ENCODE data around the gene HIBCH.
"Not testable (repeated sequence)": the region's sequence is repeated elsewhere in the genome, so short reads cannot be mapped to it uniquely, and the experiment has no call there.

HIBCH gene, protein sequence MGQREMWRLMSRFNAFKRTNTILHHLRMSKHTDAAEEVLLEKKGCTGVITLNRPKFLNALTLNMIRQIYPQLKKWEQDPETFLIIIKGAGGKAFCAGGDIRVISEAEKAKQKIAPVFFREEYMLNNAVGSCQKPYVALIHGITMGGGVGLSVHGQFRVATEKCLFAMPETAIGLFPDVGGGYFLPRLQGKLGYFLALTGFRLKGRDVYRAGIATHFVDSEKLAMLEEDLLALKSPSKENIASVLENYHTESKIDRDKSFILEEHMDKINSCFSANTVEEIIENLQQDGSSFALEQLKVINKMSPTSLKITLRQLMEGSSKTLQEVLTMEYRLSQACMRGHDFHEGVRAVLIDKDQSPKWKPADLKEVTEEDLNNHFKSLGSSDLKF

GRCh38 chr2:190319555-190320498 lies at the start of gene HIBCH:
TSS of gene HIBCH (minus strand) at chr2:190319826. CDS start at chr2:190319750, 76 bp downstream.
- DNase-seq (ENCODE audit: low spot score) = peak; percentile 97

GRCh38 chr2:190367091-190367490 lies 47.5 kb upstream of the HIBCH start:
- DNase-seq (ENCODE audit: low spot score) = no peak

GRCh38 chr2:190366248-190366753 lies 46.7 kb upstream of the HIBCH start:
- DNase-seq (ENCODE audit: low spot score) = no peak

GRCh38 chr2:190365499-190366204 lies 46.0 kb upstream of the HIBCH start:
- DNase-seq (ENCODE audit: low spot score) = no peak

GRCh38 chr2:190362894-190363293 lies 43.3 kb upstream of the HIBCH start:
- DNase-seq (ENCODE audit: low spot score) = no peak

DNA sequence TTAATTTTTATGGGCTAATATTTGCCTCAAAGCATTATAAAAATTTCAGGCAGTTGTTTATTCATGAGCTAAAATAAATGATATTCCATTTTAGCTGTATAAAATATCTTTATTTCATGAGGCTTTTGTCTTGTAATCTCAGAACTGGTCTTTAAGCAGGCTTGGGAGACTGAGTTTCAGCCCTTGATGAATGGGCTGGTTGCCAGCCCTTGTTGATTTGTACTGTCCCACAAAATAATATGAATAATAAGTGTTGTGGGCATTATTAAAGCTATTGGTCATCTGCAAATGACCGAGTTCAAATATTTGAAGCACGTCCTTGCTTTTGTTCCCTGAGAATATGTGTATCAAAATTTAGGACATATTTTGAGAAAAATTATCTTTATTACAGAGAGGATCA lies 41.9 kb upstream of the HIBCH start:
- DNase-seq (ENCODE audit: low spot score) = no peak

GRCh38 chr2:190360965-190361364 lies 41.3 kb upstream of the HIBCH start:
- no peak for DNase-seq (ENCODE audit: low spot score)

GRCh38 chr2:190360561-190360960 lies 40.9 kb upstream of the HIBCH start:
- no peak for DNase-seq (ENCODE audit: low spot score)

GRCh38 chr2:190358655-190359448 lies 39.2 kb upstream of the HIBCH start:
- not testable (repeated sequence) for DNase-seq (ENCODE audit: low spot score)

DNA sequence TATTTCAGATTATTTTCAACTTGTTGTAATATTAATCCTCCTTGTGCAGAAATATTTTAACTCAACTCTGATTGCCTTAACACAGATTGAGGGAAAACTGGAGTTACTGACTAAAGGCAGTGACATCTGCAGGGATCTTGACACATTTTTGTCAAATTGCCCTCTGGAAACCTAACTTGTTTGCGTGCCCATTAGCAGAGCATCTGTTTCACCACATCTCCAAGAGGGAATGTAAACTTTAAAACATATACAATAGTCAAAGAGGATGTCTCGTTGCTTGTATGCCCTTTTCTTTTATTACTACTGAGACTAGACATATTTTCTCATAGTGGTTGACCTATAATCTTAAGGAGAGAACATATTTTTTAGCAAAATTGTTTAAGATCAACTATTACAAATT lies 38.0 kb upstream of the HIBCH start:
- no peak for DNase-seq (ENCODE audit: low spot score)

DNA sequence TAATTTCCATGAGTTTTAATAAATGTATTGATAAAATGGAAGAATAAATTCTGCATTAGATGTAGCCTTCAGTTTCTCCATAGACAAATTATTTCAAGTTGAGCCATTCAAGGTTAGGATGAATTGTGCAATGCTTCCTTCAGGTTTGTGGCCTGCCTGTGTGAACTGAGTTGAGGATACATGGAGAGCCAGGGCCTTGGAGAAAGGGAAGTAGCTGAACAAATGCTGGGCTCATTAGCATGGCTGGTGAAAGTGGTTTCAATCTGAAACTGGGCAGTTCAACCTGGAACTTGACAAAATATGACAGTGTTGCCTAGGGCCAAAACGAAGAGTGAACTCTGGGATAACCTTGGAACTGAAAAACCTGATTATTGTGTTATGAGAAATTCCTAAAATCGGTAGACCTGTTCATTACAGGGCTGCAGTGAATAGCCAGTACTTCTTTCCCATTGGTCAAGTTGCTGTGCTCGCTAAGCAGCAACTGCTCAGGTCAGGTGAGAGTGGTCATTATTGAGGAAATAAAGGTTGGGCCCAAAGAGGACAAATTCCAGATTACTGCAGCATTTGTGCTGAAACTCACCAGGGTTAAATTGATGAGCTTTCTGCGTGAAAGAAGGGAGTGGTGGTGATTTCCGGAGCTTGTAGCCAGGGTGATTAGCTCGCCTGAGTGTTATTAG lies 36.5 kb upstream of the HIBCH start:
- no peak for DNase-seq (ENCODE audit: low spot score)

DNA sequence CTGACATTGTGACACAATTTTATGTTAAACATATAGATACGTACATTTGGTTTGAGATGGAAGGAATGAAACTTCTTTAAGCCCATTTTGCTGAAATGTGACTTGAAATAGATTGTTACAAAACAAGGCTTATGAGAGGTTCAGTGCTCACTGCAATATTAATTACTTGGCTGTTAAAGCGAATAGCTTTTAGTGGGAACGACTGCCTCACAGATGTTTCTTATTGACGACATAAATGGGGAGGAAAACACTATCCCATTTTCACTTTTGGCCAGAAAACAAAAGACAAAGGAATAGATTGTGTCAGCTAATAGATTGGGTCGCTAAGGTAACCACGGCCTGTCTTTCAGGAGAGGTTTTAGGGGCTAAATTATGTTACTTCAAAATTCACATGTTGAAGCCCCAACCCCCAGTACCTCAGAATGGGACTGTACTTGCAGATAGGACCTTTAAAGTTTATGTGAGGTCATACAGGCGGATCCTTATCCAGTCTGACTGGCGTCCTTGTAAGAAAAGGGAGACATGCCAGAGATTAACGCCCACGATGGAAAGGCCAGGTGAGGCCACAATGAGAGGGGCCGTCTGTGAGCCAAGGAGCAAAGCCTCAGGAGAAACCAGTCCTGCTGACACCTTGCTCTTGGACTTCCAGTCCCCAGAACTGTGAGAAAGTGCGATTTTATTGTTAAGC lies 34.5 kb upstream of the HIBCH start:
- DNase-seq (ENCODE audit: low spot score) = no peak

- DNase-seq (ENCODE audit: low spot score) = no peak
Observed at GRCh38 chr2:190353537-190353899, 33.9 kb upstream of the HIBCH start.

DNA sequence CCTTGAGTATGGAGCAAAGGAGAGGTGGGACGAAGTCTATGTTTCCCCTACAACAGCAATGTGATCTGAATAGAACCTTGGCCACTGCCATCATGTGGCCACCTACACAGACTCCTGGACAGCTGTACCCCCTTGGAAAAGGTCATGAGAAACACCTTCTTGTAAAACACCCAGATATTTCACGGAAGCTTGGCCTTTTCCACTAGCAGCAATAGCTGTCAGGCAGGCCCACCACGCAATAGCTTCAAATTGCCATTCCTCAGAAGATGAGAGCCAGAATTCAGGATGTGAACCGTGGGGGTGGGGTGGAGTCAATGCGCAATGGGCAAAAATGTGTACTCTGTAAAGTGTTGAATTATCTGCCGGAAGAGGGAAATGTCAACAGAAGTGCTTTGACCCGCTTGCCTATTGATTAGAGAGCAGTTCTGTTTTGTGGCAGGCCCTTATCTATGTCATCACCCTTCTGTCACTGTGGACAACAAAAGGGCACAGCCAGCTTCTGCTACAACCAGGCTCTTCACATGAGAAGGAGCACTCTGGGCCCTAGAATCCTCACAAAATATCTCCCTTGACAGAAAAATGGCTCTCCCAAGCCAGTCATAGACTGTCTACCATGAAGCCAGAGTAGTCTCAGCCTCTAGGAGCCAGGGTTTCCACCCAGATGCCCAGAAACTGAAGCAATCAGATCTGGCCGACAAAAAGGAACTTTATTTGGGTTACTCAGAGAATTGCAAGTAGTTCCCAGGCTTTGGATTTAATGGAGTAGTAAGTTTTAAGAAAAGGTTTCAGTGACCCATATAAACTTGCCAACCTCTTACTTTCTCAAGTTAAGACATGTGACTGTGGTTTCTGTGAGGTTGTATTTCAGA lies 33.3 kb upstream of the HIBCH start:
- no peak for DNase-seq (ENCODE audit: low spot score)

- no peak for DNase-seq (ENCODE audit: low spot score)
Observed at GRCh38 chr2:190351955-190352354, 32.3 kb upstream of the HIBCH start.

DNA sequence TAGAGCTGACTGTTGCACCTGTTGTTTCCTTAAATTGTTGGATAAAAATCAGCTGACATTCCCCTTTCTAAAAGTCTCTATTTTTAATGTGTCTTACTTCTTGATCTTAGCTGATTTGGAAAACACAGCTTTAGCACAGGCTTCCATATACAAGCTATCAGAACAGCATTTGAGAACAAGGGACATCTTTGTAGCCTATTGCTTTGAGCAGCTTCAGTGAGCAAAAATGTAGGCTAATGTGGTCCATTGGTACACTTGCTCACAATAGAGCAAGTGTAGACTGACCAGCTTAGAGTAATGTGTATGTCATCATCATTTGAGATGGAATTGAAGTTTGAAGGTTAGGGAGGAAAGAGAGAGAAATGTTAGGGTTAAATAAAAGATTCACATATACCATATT lies 30.7 kb upstream of the HIBCH start:
- DNase-seq (ENCODE audit: low spot score) = no peak

GRCh38 chr2:190344276-190344827 lies 24.7 kb upstream of the HIBCH start:
- peak; percentile 23 for DNase-seq (ENCODE audit: low spot score)

- DNase-seq (ENCODE audit: low spot score) = peak; percentile 79
Observed at GRCh38 chr2:190343536-190344275, 24.1 kb upstream of the HIBCH start, which contains the start of gene INPP1. TSS of gene INPP1 (plus strand) at chr2:190343589. CDS start at chr2:190360103, 16,514 bp downstream.
